Effector CD4-positive, alpha-beta T cell (primary cell): ENCODE measurements around the gene MAP3K12.
"Not testable (repeated sequence)": the region's sequence is repeated elsewhere in the genome, so short reads cannot be mapped to it uniquely, and the experiment has no call there.

Experiments
- DNase-seq: peaks from one replicate; pipeline ENCODE4 v3.0.0-alpha.2; 2020

MAP3K12 gene

GRCh38 chr12:53464685-53465418 lies 34.4 kb downstream of the MAP3K12 start:
- no peak for DNase-seq

GRCh38 chr12:53463802-53464560 lies 35.3 kb downstream of the MAP3K12 start:
- no peak for DNase-seq

GRCh38 chr12:53462935-53463334 lies 36.3 kb downstream of the MAP3K12 start:
- DNase-seq, result no peak

- no peak for DNase-seq
Measured at GRCh38 chr12:53461591-53461990, 37.7 kb downstream of the MAP3K12 start.

GRCh38 chr12:53461059-53461458 lies 38.2 kb downstream of the MAP3K12 start:
- DNase-seq, result no peak

- DNase-seq, result no peak
Measured at GRCh38 chr12:53459097-53459496, 40.2 kb downstream of the MAP3K12 start.

GRCh38 chr12:53456654-53457366 lies 42.4 kb downstream of the MAP3K12 start:
- DNase-seq, result no peak

- DNase-seq, result no peak
Measured at GRCh38 chr12:53454707-53455106, 44.6 kb downstream of the MAP3K12 start.

- no peak for DNase-seq
Measured at GRCh38 chr12:53453953-53454640, 45.2 kb downstream of the MAP3K12 start.

- DNase-seq, result peak; percentile 71
Measured at GRCh38 chr12:53452159-53453077, 46.8 kb downstream of the MAP3K12 start.

- peak; percentile 97 for DNase-seq
Measured at GRCh38 chr12:53451661-53452158, 47.5 kb downstream of the MAP3K12 start, which contains the start of gene PCBP2. PCBP2 (plus strand) TSS chr12:53452102; CDS start chr12:53454801, 2,699 bp downstream.

GRCh38 chr12:53450936-53451335 lies 48.3 kb downstream of the MAP3K12 start:
- no peak for DNase-seq

GRCh38 chr12:53444593-53445325 lies 54.5 kb downstream of the MAP3K12 start:
- DNase-seq, result not testable (repeated sequence)

- DNase-seq, result no peak
Measured at GRCh38 chr12:53443955-53444354, 55.3 kb downstream of the MAP3K12 start.

- peak; percentile 98 for DNase-seq
Measured at GRCh38 chr12:53441040-53441833, 58.0 kb downstream of the MAP3K12 start, which contains the start of gene PRR13. PRR13 (plus strand) TSS chr12:53441734; CDS start chr12:53442715, 981 bp downstream.

- not testable (repeated sequence) for DNase-seq
Measured at GRCh38 chr12:53439582-53439981, 59.7 kb downstream of the MAP3K12 start.

- DNase-seq, result not testable (repeated sequence)
Measured at GRCh38 chr12:53435326-53435725, 63.9 kb downstream of the MAP3K12 start.

GRCh38 chr12:53431187-53431586 lies 68.1 kb downstream of the MAP3K12 start:
- DNase-seq, result no peak

GRCh38 chr12:53430116-53430515 lies 69.1 kb downstream of the MAP3K12 start:
- DNase-seq, result no peak
